Skeletal muscle tissue (tissue), 4 donors: Measurements from ENCODE around the gene FRMD4A. TPM values are rescaled to one million over a fixed set of nuclear protein-coding genes. Genes with fewer than 3 reads are reported as not detected.

Experiments used
- H3K27ac ChIP-seq: one replicate; pipeline ENCODE4 v1.7.0; 2013; ENCODE audit warnings: mild to moderate bottlenecking, low read depth, low read length, inconsistent platforms
- H3K27me3 ChIP-seq, 3 donors: one replicate each; pipeline ENCODE4 v1.7.0; 2013; ENCODE audit warnings: low read length in 3 of 3; ENCODE audit not compliant: control insufficient read depth in 3 of 3, insufficient read depth in 3 of 3
- H3K36me3 ChIP-seq, 3 donors: one replicate each; pipeline ENCODE4 v1.7.0; 2013; ENCODE audit warnings: low read length in 3 of 3; ENCODE audit not compliant: control insufficient read depth in 3 of 3, insufficient read depth in 3 of 3
- H3K4me1 ChIP-seq, 3 donors: one replicate each; pipeline ENCODE4 v1.7.0; 2013; ENCODE audit warnings: low read length in 3 of 3, mild to moderate bottlenecking in 3 of 3; ENCODE audit not compliant: control insufficient read depth in 3 of 3, insufficient read depth in 3 of 3
- H3K4me3 ChIP-seq, 3 donors: one replicate each; pipeline ENCODE4 v1.7.0; 2013; ENCODE audit warnings: low read length in 3 of 3
- H3K9ac ChIP-seq, 3 donors: one replicate each; pipeline ENCODE4 v1.7.0; 2013; ENCODE audit warnings: low read length in 3 of 3, mild to moderate bottlenecking in 3 of 3, moderate library complexity in 2 of 3, low read depth in 1 of 3
- H3K9me3 ChIP-seq, 3 donors: one replicate each; pipeline ENCODE4 v1.7.0; 2013; ENCODE audit warnings: low read length in 3 of 3; ENCODE audit not compliant: control insufficient read depth in 3 of 3
- total RNA-seq: library from RNA; depleted of rRNA; stranded (reverse); fragments of >200 nt; gene quantifications from one replicate; pipeline ENCODE4 v1.2.3, GENCODE V29; 2014
- donor health status: Osteomylitis.

Gene FRMD4A
- total RNA-seq, 1 donor from 2014 or later, result 19.3 TPM

DNA sequence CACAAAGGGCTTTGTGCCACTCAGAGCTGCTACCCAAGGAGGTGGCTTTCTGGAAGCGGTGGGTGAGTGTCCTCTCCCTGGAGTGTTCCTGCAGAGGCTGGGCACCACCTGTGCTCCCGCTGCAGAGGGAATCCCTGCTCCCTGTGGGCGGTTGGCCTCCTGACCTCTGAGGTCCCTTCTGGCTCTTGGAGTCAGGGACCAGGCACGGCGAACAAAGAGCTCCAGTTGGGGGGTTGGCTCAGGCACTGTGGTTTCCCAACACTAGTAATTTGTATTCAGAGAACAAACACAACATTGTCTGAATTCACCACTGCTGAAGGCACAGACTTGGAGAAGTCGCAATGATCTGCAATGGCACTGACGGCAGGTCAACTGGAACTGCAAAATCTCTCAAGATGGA, 415.0 kb downstream of the FRMD4A start:
- H3K4me3 ChIP-seq, result no peak overlapping the region

DNA sequence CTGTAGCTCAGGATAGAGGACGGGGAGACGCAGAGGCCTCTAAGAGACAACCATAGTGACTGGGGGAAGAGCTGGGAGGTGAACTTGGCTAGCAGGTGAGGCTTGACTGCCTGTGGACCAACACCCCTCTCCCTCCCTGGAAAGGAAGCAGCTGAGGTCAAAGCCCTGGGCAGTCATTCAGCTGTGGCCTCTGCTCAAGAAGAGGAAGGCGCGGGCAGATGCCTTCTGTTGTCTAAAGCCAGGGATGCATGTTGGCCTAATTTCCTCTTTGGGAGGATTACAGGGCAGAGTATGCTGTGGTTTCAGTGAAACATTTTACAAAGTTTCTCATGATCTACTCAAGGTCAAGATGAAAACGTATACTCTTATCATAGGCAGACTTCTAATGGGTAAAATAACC, 416.8 kb downstream of the FRMD4A start:
- H3K36me3 ChIP-seq, result no peaks in the 10 kb centered on the region
- H3K9me3 ChIP-seq, result no peaks in the 10 kb centered on the region
- H3K27ac ChIP-seq, result no peak overlapping the region
- no peaks in the 10 kb centered on the region for H3K4me1 ChIP-seq
- no peaks in the 10 kb centered on the region for H3K27me3 ChIP-seq
- H3K4me3 ChIP-seq, result no peak overlapping the region
- no peak overlapping the region for H3K9ac ChIP-seq

More for the DNA sequence above, 415.0 kb downstream of the FRMD4A start:
- H3K4me1 ChIP-seq, result no peaks in the 10 kb centered on the region
- no peaks in the 10 kb centered on the region for H3K27me3 ChIP-seq
- H3K27ac ChIP-seq, result no peak overlapping the region
- H3K36me3 ChIP-seq, result no peaks in the 10 kb centered on the region
- no peaks in the 10 kb centered on the region for H3K9me3 ChIP-seq
- no peak overlapping the region for H3K9ac ChIP-seq

DNA sequence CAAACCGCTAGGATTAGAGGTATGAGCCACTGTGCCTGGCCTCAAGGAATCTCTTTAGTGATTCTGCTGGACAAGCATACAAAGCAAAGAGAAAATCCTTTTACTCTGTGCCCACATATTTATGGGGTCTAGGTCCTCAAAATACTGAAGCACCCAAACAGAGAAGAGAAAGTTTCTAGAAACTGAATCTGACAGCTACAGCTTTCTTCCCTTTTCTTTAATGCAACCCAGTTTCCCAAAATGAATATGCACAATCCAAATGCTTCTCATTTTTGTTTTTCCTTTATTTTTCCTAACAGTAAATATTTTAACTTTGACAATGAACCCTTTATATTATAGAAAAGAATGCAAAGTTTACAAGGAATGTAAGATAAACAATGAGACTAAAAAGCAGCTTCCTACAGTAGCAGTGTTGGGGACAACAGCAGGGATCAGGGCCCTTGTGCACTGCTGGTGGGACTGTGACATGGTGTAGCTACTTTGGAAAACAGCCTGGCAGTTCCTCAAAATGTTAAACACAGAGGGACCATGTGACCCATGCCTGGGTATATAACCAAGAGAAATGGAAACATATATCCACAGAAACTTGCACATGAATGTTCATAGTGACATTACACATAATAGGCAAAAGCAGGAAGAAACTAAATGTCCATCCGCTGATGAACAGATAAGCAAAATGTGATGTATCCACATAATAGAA, 418.8 kb downstream of the FRMD4A start:
- H3K9ac ChIP-seq, result no peak overlapping the region
- no peak overlapping the region for H3K27ac ChIP-seq
- H3K27me3 ChIP-seq, result no peaks in the 10 kb centered on the region
- no peak overlapping the region for H3K4me3 ChIP-seq
- H3K9me3 ChIP-seq, result no peaks in the 10 kb centered on the region
- H3K36me3 ChIP-seq, result no peaks in the 10 kb centered on the region
- H3K4me1 ChIP-seq, result no peaks in the 10 kb centered on the region

DNA sequence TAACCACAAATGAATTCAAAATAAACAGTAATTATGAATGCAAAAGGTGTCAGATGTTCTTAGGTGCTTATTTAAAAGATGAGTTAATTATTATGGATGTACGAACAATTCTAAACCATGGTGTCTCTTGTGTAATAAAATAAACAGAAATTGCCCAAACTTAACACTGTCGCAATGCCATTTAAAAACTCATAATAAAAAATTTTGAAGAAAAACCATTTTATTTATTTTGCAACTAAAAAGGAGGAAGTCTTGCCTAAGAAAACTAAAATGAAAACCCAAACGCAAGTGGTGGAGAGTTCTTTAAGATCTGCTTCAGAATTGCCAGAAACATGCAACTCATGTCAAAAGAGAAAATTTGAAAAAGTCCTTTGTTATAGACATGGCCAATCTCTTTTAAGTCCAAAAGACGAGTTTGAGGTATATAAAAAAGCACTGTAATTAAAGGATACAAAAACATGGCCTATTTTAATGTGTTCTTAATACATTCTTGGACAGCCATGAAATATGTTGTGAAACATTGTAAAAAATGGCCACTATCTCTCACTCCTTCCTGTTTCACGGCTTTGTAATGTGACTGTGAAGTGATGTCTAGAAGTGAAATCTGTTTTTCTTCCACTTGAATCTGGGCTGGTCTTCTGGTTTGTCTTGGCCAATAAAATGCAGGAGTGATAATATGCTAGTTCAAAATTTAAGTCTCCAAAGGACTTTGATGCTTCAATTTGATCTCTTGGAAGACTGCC, 421.0 kb downstream of the FRMD4A start:
- H3K4me1 ChIP-seq, result no peaks in the 10 kb centered on the region
- no peak overlapping the region for H3K4me3 ChIP-seq
- H3K36me3 ChIP-seq, result no peaks in the 10 kb centered on the region
- H3K27me3 ChIP-seq, result no peaks in the 10 kb centered on the region
- H3K9ac ChIP-seq, result no peak overlapping the region
- no peak overlapping the region for H3K27ac ChIP-seq
- H3K9me3 ChIP-seq, result no peaks in the 10 kb centered on the region

DNA sequence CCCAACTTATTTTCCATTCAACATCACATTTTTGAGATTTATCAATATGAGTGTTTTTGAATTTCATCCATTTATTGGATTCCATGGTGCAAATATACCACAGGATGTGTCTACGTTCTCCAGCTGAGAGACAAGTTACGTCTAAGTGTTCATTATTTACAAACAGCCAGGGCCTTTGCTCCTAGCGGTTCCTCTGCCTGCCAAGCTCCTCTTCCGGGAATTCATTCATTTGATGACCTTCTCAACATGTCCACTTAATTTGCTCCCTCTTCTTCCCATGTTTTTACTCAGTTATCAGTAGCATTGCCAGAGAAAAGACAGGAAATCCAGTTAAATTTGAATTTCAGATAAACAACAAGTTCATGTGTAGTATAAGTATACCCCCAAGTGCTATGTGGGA, 422.2 kb downstream of the FRMD4A start:
- H3K36me3 ChIP-seq, result no peaks in the 10 kb centered on the region
- H3K4me1 ChIP-seq, result no peaks in the 10 kb centered on the region
- H3K9ac ChIP-seq, result no peak overlapping the region
- no peak overlapping the region for H3K27ac ChIP-seq
- no peaks in the 10 kb centered on the region for H3K27me3 ChIP-seq
- no peaks in the 10 kb centered on the region for H3K9me3 ChIP-seq
- no peak overlapping the region for H3K4me3 ChIP-seq

DNA sequence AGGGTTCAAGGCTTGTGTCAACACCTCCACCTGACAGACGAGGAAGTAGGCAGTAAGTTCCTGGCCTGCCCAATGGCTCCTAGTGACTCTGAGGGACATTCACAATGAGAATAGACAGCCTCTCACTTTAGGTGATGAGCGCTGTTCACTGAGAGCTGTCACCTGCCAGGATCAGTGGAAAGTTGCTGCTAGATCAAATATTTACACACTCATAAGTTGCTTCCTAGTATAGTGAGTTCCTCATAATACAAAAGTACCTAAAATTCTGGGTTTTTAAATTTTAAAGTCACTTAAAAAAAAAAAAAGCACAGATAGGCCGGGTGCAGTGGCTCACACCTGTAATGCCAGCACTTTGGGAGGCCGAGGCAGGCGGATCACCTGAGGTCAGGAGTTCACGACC, 423.2 kb downstream of the FRMD4A start:
- Histone ChIP-seq H3K9ac (no peak overlapping the region), H3K4me1 (no peaks in the 10 kb centered on the region), H3K27me3 (no peaks in the 10 kb centered on the region), H3K27ac (no peak overlapping the region), H3K36me3 (no peaks in the 10 kb centered on the region), H3K9me3 (no peaks in the 10 kb centered on the region), H3K4me3 (no peak overlapping the region)

DNA sequence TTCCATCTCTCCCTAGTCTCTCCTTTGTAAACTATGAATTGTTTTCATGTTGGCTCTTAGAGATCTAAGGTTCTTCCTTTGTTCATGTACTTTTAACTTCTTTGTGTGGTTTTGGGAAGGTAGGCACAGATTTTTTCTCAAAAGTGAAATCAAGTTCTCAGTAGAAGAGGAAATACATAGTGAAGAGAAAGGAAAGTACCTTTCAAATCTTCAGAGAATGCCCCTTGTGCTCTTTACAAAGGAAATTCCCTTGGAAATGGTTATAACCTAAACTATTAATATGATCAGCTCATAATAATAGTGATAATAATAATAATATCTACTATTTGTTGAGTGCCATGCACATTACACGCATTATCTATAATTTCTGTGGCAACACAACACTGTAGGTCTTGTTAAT, 425.4 kb downstream of the FRMD4A start:
- Histone ChIP-seq H3K27me3 (no peaks in the 10 kb centered on the region), H3K9ac (no peak overlapping the region)

DNA sequence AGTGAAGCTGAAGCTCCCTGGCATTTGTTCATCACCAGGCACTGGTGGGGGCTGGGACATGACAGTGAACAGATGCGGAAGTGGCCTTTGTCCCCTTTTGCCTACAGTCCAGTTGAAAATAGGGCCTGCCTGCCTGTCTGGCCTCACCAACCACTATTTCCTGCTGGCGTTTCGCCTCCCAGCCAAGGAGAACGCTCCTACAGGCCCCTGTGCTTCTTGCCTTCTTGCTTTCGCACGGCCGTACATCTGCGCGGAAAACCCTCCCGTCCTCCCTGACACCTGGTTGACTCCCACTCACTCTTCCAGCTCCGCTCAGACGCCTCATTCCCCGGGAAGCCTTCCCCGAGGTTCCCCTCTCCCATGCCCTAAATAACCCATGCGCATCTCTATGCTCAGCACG, 426.7 kb downstream of the FRMD4A start:
- no peak overlapping the region for H3K9ac ChIP-seq
- H3K36me3 ChIP-seq, result no peaks in the 10 kb centered on the region
- no peak overlapping the region for H3K4me3 ChIP-seq
- no peaks in the 10 kb centered on the region for H3K27me3 ChIP-seq
- H3K9me3 ChIP-seq, result no peaks in the 10 kb centered on the region
- no peaks in the 10 kb centered on the region for H3K4me1 ChIP-seq
- no peak overlapping the region for H3K27ac ChIP-seq

More for the DNA sequence above, 425.4 kb downstream of the FRMD4A start:
- Histone ChIP-seq H3K4me1 (no peaks in the 10 kb centered on the region), H3K36me3 (no peaks in the 10 kb centered on the region), H3K9me3 (no peaks in the 10 kb centered on the region), H3K27ac (no peak overlapping the region), H3K4me3 (no peak overlapping the region)

DNA sequence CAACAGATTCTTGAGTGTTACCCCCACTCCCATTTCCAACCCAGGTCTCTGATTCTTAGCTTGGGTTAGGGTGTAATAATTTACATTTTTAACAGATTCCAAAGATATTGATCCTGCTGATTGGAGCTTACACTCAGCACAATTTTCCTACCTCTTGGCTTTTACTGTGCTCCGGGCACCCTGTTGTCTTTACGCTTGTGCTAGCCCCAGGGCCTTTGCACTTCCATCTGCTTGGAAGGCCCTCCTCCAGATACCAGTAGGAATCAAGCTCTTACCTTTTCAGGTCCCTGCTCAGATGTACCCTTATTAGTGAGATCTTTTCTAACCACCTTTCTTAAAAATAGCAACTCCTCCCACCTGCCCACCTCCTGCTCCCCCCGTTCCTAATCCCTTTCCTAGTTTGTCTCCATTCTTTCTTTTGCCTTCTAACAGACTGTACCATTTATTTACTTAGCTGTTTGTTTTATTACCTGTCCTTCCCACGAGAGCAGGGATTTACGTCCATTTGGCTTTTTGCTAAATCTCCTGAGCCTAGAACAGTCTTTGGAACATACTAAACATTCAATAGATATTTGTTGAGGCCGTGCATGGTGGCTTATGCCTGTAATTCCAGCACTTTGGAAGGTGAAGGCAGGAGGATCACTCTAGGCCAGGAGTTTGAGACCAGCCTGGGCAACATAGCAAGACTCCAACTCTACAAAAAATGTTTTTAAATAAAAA, 427.7 kb downstream of the FRMD4A start:
- no peaks in the 10 kb centered on the region for H3K4me1 ChIP-seq
- H3K9ac ChIP-seq, result no peak overlapping the region
- no peaks in the 10 kb centered on the region for H3K9me3 ChIP-seq
- H3K4me3 ChIP-seq, result no peak overlapping the region
- no peaks in the 10 kb centered on the region for H3K27me3 ChIP-seq
- no peaks in the 10 kb centered on the region for H3K36me3 ChIP-seq
- H3K27ac ChIP-seq, result no peak overlapping the region

DNA sequence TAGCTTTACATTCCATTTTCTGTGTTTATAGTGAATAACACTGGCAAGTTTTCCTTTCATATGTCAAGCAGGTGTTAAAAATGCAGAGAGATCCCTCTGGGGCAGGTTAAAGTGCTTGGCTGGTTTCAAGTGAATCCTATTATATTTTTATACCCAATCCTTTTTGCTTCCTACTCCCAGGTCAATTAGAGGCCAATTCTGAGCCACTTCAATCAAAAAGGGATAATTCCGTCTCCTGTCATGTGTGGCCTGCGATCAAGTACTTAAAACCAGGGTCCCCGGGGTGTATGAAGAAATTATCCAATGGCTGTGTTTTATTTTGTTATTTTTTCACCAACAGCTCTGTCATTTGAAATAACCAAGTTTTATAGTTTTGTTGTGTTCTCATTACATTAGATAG, 430.8 kb downstream of the FRMD4A start:
- H3K36me3 ChIP-seq, result no peaks in the 10 kb centered on the region
- H3K27me3 ChIP-seq, result no peaks in the 10 kb centered on the region
- H3K4me3 ChIP-seq, result no peak overlapping the region
- no peaks in the 10 kb centered on the region for H3K4me1 ChIP-seq
- no peak overlapping the region for H3K27ac ChIP-seq
- H3K9me3 ChIP-seq, result no peaks in the 10 kb centered on the region
- no peak overlapping the region for H3K9ac ChIP-seq
